ENCODE results near the gene ABI3. TPM values are rescaled to one million over a fixed set of nuclear protein-coding genes. Genes with fewer than 3 reads are reported as not detected.

The ABI3 gene
- total and polyA plus RNA-seq, 2 experiments from 2014 or later = 0.24 TPM; not detected in 1

- H3K27ac ChIP-seq = no peak overlapping the region
- no peaks in the 10 kb centered on the region for H3K27me3 ChIP-seq
- no peak for DNase-seq (ENCODE audit: low read depth in 1 of 2, low spot score in 1 of 2)
- TF ChIP-seq, protein P1, sequence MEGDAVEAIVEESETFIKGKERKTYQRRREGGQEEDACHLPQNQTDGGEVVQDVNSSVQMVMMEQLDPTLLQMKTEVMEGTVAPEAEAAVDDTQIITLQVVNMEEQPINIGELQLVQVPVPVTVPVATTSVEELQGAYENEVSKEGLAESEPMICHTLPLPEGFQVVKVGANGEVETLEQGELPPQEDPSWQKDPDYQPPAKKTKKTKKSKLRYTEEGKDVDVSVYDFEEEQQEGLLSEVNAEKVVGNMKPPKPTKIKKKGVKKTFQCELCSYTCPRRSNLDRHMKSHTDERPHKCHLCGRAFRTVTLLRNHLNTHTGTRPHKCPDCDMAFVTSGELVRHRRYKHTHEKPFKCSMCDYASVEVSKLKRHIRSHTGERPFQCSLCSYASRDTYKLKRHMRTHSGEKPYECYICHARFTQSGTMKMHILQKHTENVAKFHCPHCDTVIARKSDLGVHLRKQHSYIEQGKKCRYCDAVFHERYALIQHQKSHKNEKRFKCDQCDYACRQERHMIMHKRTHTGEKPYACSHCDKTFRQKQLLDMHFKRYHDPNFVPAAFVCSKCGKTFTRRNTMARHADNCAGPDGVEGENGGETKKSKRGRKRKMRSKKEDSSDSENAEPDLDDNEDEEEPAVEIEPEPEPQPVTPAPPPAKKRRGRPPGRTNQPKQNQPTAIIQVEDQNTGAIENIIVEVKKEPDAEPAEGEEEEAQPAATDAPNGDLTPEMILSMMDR (IDR thresholded peaks at IDR 0.05; ENCODE audit: low read depth, low read length) = no peak
- H3K9me3 ChIP-seq (ENCODE audit: low read depth) = no peaks in the 10 kb centered on the region
- no peak overlapping the region for H3K4me3 ChIP-seq
- no peaks in the 10 kb centered on the region for H3K4me1 ChIP-seq (ENCODE audit: low read depth)
- H3K36me3 ChIP-seq = no peaks in the 10 kb centered on the region
Observed at GRCh38 chr17:49190932-49191331, 19.6 kb upstream of the ABI3 start.

DNA sequence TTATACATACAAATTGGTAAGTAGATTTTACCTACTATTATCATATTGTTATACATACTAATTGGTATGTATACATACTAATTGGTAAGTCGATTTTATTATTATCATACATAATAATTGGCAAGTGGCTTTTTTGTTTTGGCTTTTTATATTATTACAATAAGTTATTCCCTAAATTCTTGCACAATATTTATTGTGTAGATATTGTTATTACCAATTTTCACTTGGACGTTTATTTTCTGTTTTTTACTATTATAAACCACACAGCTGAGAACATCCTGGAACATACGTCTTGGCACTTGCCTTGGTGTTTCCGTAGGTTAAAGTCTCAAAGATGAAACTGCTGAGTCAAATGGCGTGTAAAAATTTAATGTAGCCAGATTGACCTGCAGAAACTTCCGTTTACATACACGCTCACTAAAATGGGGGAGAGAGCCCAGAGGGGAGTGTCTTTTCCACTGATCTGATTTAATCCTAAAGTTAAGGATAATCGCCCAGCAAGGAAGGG is 19.0 kb upstream of the ABI3 start:
- Histone ChIP-seq H3K36me3 (no peaks in the 10 kb centered on the region), H3K4me1 (ENCODE audit: low read depth) (no peaks in the 10 kb centered on the region), H3K9me3 (ENCODE audit: low read depth) (no peaks in the 10 kb centered on the region), H3K27ac (peak overlapping the region; percentile 94), H3K4me3 (peak overlapping the region; percentile 81), H3K27me3 (no peaks in the 10 kb centered on the region)
- no peak for DNase-seq (ENCODE audit: low read depth in 1 of 2, low spot score in 1 of 2)
- TF ChIP-seq, protein P1 (IDR thresholded peaks at IDR 0.05; ENCODE audit: low read depth, low read length) = no peak

DNA sequence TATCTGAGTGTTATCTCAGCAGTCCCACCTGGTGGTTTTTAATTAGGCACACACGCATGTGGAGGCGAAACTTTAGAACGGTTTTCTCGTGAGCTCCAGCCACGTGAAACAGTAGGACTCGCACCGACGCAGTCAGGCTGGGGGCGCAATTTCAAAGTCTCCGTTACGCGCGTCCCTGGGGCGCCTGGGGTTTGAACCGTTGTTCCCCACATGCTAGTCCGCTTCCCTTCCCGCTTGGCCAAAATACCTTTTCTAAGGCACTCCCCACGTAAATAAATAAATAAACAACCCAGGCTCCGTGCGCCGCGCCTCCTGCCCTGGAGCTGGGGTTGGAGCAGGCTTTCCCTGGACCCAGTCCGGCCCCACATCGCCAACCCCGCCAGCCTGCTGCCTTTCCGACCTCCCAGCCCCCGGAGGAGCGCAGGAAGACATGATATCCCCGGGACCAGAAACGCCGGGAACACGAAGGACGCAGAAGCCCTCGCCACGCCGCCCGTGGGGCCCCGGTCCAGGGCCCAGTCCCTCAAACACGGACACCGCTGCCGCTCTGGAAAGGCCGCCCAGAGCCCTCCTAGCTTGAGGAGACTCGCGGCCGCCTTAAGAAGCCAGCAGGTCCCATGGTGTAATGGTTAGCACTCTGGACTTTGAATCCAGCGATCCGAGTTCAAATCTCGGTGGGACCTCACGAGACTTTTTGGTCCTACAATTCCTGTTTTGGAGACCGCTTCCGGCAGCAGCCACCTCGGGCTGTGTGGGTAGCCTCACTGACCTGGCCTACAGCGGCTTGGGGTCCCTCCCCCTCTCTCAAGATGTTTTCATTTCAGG is 18.4 kb upstream of the ABI3 start:
- Histone ChIP-seq H3K9me3 (ENCODE audit: low read depth) (no peaks in the 10 kb centered on the region), H3K27me3 (no peaks in the 10 kb centered on the region), H3K27ac (peak overlapping the region; percentile 94), H3K36me3 (no peaks in the 10 kb centered on the region), H3K4me1 (ENCODE audit: low read depth) (no peaks in the 10 kb centered on the region), H3K4me3 (peak overlapping the region; percentile 81)
- peak; percentile 83 to 91 for DNase-seq (ENCODE audit: low read depth in 1 of 2, low spot score in 1 of 2)
- TF ChIP-seq, protein P1 (IDR thresholded peaks at IDR 0.05; ENCODE audit: low read depth, low read length) = peak; percentile 42

- no peaks in the 10 kb centered on the region for H3K27me3 ChIP-seq
- no peak overlapping the region for H3K27ac ChIP-seq
- peak; percentile 28 to 76 for DNase-seq (ENCODE audit: low read depth in 1 of 2, low spot score in 1 of 2)
- H3K4me3 ChIP-seq = peak overlapping the region; percentile 81
- no peaks in the 10 kb centered on the region for H3K9me3 ChIP-seq (ENCODE audit: low read depth)
- no peaks in the 10 kb centered on the region for H3K4me1 ChIP-seq (ENCODE audit: low read depth)
- H3K36me3 ChIP-seq = no peaks in the 10 kb centered on the region
- TF ChIP-seq, protein P1 (IDR thresholded peaks at IDR 0.05; ENCODE audit: low read depth, low read length) = no peak
Observed at GRCh38 chr17:49193513-49194296, 16.8 kb upstream of the ABI3 start.

DNA sequence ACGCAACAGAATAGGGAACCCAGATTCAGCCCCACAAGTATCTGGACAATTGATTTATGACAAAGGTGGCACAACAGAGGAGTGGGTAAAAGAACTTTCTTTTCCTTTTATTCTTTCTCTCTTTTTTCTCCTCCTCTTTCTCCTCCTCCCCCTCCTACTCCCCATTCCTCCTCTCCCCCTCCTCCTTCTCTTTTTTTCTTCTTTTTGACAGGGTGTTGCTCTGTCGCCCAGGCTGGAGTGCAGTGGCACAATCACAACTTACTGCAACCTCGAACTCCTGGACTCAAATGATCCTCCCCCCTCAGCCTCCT is 16.3 kb upstream of the ABI3 start:
- no peaks in the 10 kb centered on the region for H3K4me1 ChIP-seq (ENCODE audit: low read depth)
- no peaks in the 10 kb centered on the region for H3K27me3 ChIP-seq
- no peaks in the 10 kb centered on the region for H3K9me3 ChIP-seq (ENCODE audit: low read depth)
- H3K4me3 ChIP-seq = no peak overlapping the region
- no peak for DNase-seq (ENCODE audit: low read depth in 1 of 2, low spot score in 1 of 2)
- H3K27ac ChIP-seq = no peak overlapping the region
- H3K36me3 ChIP-seq = no peaks in the 10 kb centered on the region
- TF ChIP-seq, protein P1 (IDR thresholded peaks at IDR 0.05; ENCODE audit: low read depth, low read length) = no peak

All from cardiac muscle cell (in vitro differentiated cells and primary cell).